ENCODE results near the gene SLK. TPM values are rescaled to one million over a fixed set of nuclear protein-coding genes. Genes with fewer than 3 reads are reported as not detected.

The SLK gene
- total RNA-seq: 40.2 TPM

DNA sequence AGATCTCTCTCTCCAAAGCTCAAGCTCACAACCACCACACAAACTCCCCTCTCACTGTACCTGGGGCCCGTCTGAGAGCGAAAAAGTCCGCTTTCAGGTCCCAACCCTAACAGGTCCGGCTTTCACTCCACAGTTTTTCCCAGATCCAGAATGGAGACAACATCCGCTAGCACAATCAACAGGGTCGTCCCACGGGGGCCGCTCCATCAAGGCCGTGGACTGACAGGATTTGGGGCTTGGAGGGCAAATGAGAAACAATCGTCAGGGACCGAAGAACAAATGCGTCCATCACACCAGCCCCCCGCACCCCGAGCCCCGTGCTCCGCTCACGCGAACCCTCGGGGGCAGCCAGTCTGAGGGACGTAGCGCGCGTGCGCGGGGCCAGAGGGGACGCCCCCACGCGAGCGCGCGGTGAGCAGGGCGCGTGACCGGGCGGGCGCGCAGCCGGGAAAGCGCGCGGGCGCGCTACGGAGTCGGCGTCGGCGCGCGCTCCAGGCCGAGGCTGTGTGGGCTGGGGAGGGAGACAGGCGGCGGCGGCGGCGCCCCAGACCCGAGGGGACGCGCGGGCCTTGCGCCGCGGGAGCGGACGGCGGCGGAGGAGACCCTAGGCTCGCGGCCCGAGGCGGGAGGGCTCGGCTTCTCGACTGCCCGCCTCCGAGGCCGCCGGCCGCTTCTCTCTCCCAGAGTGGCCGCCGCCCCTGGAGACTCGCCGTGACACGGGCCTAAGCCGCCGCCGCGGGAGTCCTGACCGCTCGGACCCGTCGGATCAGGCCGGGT lies at the start of gene SLK:
TSS of gene SLK (plus strand) at position 470 of the 777 bp plus-strand sequence. CDS start 606 bp downstream, outside the sequence.

GRCh38 chr10:103918053-103918846 lies 48.7 kb upstream of the SLK start, which contains the start of gene STN1:
Gene STN1, minus strand, starts transcription at chr10:103918184. Its CDS starts 590 bp downstream, at chr10:103917594.

Small RNA genes lying within 50 kb of the gene (small RNA-seq; reads per million reads assigned to genes)
- gene RN7SL524P (ENCODE audit: low replicate concordance): not detected

Other genes with a start within 250 kb of the SLK start
- 37.0 TPM for gene SH3PXD2A, start 111.6 kb upstream of the SLK start, total RNA-seq
- gene STN1, start 49.0 kb upstream of the SLK start, total RNA-seq: 27.9 TPM
- 1.2 TPM for gene COL17A1, start 118.7 kb downstream of the SLK start, total RNA-seq
- 6.1 TPM for gene SFR1, start 155.0 kb downstream of the SLK start, total RNA-seq